Endodermal cell (in vitro differentiated cells): Measurements from ENCODE around the gene OPRD1. TPM values are rescaled to one million over a fixed set of nuclear protein-coding genes. Genes with fewer than 3 reads are reported as not detected.
"Not testable (repeated sequence)": the region's sequence is repeated elsewhere in the genome, so short reads cannot be mapped to it uniquely, and the experiment has no call there.

ENCODE experiments used
- DNase-seq: peaks from one replicate; pipeline ENCODE4 v3.0.0-alpha.2; 2017
- H3K27ac ChIP-seq: 2 replicates; pipeline ENCODE4 v1.5.1; 2013; ENCODE audit warnings: mild to moderate bottlenecking, low read depth, low read length, moderate library complexity
- H3K27me3 ChIP-seq: 2 replicates; pipeline ENCODE4 v1.6.1; 2013; ENCODE audit warnings: mild to moderate bottlenecking, low read length, moderate library complexity; ENCODE audit not compliant: insufficient read depth, control insufficient read depth, poor library complexity, severe bottlenecking
- H3K36me3 ChIP-seq: 2 replicates; pipeline ENCODE4 v1.7.0; 2013; ENCODE audit warnings: mild to moderate bottlenecking, low read length, moderate library complexity; ENCODE audit not compliant: control insufficient read depth, insufficient read depth
- H3K4me1 ChIP-seq: one replicate; pipeline ENCODE4 v1.7.0; 2013; ENCODE audit warnings: low read length; ENCODE audit not compliant: control insufficient read depth, insufficient read depth
- H3K4me3 ChIP-seq: 2 replicates; pipeline ENCODE4 v1.5.1; 2013; ENCODE audit warnings: mild to moderate bottlenecking, low read length, moderate library complexity
- H3K9ac ChIP-seq: 2 replicates; pipeline ENCODE4 v1.6.1; 2013; ENCODE audit warnings: mild to moderate bottlenecking, low read length, moderate library complexity; ENCODE audit not compliant: poor library complexity, severe bottlenecking; ENCODE audit errors: extremely low read depth
- H3K9me3 ChIP-seq: 2 replicates; pipeline ENCODE4 v1.6.1; 2013; ENCODE audit warnings: mild to moderate bottlenecking, low read length, moderate library complexity; ENCODE audit not compliant: control insufficient read depth
- H3K27ac Mint-ChIP-seq: 2 replicates; pipeline ENCODE4 v1.8.0; 2020; ENCODE audit warnings: mixed read lengths
- H3K27me3 Mint-ChIP-seq: 2 replicates; pipeline ENCODE4 v1.8.0; 2021; ENCODE audit warnings: mild to moderate bottlenecking, mixed read lengths; ENCODE audit not compliant: insufficient read depth
- H3K36me3 Mint-ChIP-seq: 2 replicates; pipeline ENCODE4 v1.8.0; 2020; ENCODE audit warnings: low read depth, mixed read lengths
- H3K4me1 Mint-ChIP-seq: 2 replicates; pipeline ENCODE4 v1.8.0; 2020; ENCODE audit warnings: mixed read lengths
- H3K4me3 Mint-ChIP-seq: 2 replicates; pipeline ENCODE4 v1.8.0; 2020; ENCODE audit warnings: mild to moderate bottlenecking, moderate library complexity, mixed read lengths
- H3K9me3 Mint-ChIP-seq: 2 replicates; pipeline ENCODE4 v1.8.0; 2020; ENCODE audit warnings: mild to moderate bottlenecking, mixed read lengths
- WGBS, 2 experiments: methylation state at CpG; one replicate each; pipeline versions ENCODE4 v1.1.5 to v1.1.7; 2013; ENCODE audit warnings: missing lambda C conversion rate in 2 of 2, mixed read lengths in 1 of 2; ENCODE audit not compliant: insufficient coverage in 1 of 2, insufficient read length in 1 of 2; 5-methylcytosine and 5-hydroxymethylcytosine counted together
- total RNA-seq, 2 donors: library from RNA; stranded (reverse); fragmentation: NEBNext Ultra II Directional in 1 of 2; extraction: Animal tissue kit (Norgen Biotek cat#: 25700) in 1 of 2; gene quantifications; 2 replicates in 1 of 2; 3 replicates in 1 of 2; pipeline ENCODE4 v1.2.1, GENCODE V29; 2021
- TF ChIP-seq, protein P1 (sequence below): fragments of 200-600 bp; sonication (generic); conservative IDR thresholded peaks from 2 replicates; pipeline ENCODE4 v1.5.0; 2021; ENCODE audit warnings: antibody characterized with exemption, mild to moderate bottlenecking

The OPRD1 gene
- total RNA-seq, 2 donors from 2014 or later, result 0.55 to 0.75 TPM

DNA sequence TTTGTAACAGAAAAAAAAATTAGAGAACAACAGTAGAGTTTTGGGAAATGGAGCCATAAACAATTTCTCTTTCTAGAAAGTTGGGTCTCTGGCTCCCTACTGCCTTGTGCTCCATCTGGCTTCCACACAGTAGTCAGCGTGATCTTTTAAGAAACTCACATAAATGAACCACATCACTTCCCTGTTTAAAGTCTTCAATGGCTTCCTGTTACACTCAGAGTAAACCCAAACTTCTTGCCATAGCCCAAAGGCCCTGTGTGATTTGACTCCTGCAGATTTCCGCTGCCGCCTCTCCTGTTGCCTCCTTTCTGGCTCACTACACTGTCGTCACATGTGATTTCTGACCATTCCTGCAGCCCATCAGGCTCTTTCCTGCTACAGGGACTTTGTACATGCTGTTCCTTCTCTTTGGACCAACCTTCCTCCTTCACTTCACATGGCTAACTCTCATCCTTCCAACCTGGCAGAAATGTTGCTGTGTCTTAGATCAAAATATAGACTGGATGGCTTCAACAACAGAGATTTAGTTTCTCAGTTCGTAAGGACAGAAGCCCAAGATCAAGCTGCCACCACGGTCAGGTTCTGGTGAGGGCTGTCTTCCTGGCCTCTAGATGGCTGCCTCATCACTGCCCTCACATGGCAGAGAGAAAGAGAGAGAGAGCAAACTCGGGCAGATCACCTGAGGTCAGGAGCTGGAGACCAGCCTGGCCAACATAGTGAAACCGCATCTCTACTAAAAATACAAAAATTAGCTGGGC is 34.0 kb downstream of the OPRD1 start:
- no peak overlapping the region for H3K9ac ChIP-seq
- no peaks in the 10 kb centered on the region for H3K36me3 Mint-ChIP-seq
- DNase-seq, result peak; percentile 84
- H3K9me3 ChIP-seq, result no peaks in the 10 kb centered on the region
- H3K4me3 ChIP-seq, result no peak overlapping the region
- no peak overlapping the region for H3K4me3 Mint-ChIP-seq
- no peaks in the 10 kb centered on the region for H3K36me3 ChIP-seq
- H3K27ac Mint-ChIP-seq, result no peak overlapping the region
- H3K27me3 ChIP-seq, result no peaks in the 10 kb centered on the region
- no peaks in the 10 kb centered on the region for H3K9me3 Mint-ChIP-seq
- WGBS, 2 experiments, result 71 to 75% methylated on average over 8 of the region's 8 CpGs
- peaks cover 2% of the 10 kb centered on the region for H3K27me3 Mint-ChIP-seq
- TF ChIP-seq, protein P1, sequence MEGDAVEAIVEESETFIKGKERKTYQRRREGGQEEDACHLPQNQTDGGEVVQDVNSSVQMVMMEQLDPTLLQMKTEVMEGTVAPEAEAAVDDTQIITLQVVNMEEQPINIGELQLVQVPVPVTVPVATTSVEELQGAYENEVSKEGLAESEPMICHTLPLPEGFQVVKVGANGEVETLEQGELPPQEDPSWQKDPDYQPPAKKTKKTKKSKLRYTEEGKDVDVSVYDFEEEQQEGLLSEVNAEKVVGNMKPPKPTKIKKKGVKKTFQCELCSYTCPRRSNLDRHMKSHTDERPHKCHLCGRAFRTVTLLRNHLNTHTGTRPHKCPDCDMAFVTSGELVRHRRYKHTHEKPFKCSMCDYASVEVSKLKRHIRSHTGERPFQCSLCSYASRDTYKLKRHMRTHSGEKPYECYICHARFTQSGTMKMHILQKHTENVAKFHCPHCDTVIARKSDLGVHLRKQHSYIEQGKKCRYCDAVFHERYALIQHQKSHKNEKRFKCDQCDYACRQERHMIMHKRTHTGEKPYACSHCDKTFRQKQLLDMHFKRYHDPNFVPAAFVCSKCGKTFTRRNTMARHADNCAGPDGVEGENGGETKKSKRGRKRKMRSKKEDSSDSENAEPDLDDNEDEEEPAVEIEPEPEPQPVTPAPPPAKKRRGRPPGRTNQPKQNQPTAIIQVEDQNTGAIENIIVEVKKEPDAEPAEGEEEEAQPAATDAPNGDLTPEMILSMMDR, result peak; percentile 70
- no peaks in the 10 kb centered on the region for H3K4me1 Mint-ChIP-seq
- no peaks in the 10 kb centered on the region for H3K4me1 ChIP-seq
- H3K27ac ChIP-seq, result no peak overlapping the region

DNA sequence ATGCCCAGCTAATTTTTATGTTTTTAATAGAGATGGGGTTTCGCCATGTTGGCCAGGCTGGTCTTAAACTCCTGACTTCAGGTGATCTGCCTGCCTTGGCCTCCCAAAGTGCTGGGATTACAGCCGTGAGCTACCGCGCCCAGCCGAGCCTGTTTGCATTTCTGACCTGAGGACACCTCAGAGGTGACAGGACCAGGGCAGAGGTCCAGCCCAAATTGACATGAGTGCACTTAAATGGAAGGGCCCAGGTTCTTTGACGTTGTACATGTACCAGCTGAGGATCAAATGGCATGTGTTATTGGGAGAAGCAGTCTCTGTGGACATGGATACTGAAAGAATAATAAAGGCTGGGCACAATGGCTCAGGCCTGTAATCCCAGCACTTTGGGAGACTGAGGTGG is 35.2 kb downstream of the OPRD1 start:
- H3K36me3 Mint-ChIP-seq, H3K9me3 ChIP-seq, H3K27me3 Mint-ChIP-seq, H3K27ac Mint-ChIP-seq, H3K36me3 ChIP-seq, H3K9ac ChIP-seq, H3K9me3 Mint-ChIP-seq, H3K27ac ChIP-seq, H3K4me3 Mint-ChIP-seq, H3K4me3 ChIP-seq, H3K4me1 ChIP-seq, H3K27me3 ChIP-seq, DNase-seq, H3K4me1 Mint-ChIP-seq: not testable (repeated sequence)
- 90 to 93% methylated on average over 6 of the region's 6 CpGs for WGBS, 2 experiments

DNA sequence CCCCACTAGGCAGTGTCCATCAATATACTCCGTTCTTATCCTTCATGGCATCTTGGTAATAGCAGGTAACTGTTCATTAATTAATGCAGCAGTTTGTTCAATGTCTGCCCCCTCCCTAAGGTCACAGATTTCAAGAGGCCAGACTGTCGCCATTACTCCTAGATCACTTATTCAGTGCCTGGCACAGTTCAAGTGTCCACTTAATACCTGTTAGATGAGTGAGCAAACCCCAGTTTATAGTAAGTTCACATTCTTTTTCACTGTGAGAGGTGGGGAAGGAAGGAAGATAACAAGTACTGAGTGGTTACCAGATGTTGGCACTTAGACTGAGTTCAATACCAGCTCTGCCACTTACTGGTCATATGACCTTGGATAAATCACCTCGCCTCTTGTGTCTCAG is 36.4 kb downstream of the OPRD1 start:
- H3K27me3 Mint-ChIP-seq, result peaks cover 2% of the 10 kb centered on the region
- H3K36me3 ChIP-seq, result no peaks in the 10 kb centered on the region
- H3K27ac Mint-ChIP-seq, result no peak overlapping the region
- no peak overlapping the region for H3K27ac ChIP-seq
- H3K36me3 Mint-ChIP-seq, result no peaks in the 10 kb centered on the region
- DNase-seq, result no peak
- no peak overlapping the region for H3K4me3 Mint-ChIP-seq
- WGBS, 2 experiments, result 93 to 100% methylated on average over 3 of the region's 3 CpGs
- no peaks in the 10 kb centered on the region for H3K9me3 ChIP-seq
- H3K4me1 Mint-ChIP-seq, result no peaks in the 10 kb centered on the region
- no peak overlapping the region for H3K4me3 ChIP-seq
- no peaks in the 10 kb centered on the region for H3K4me1 ChIP-seq
- TF ChIP-seq, protein P1, result no peak
- H3K27me3 ChIP-seq, result no peaks in the 10 kb centered on the region
- H3K9me3 Mint-ChIP-seq, result no peaks in the 10 kb centered on the region
- H3K9ac ChIP-seq, result no peak overlapping the region
